GM21528 (cell line): ENCODE measurements around the gene SYNC.

Experiments used
- ATAC-seq: cut with Tn5 transposase; IDR thresholded peaks from one replicate; pipeline ENCODE4 v1.9.1; 2021; ENCODE audit warnings: mild to moderate bottlenecking, moderate library complexity; ENCODE audit not compliant: unreplicated experiment, low FRiP score

SYNC gene

GRCh38 chr1:32702599-32703478, at the start of gene SYNC:
SYNC (minus strand) TSS chr1:32702770; CDS start chr1:32702660, 110 bp downstream.
- ATAC-seq = no peak

- ATAC-seq = no peak
Observed at GRCh38 chr1:32749771-32750170, 47.2 kb upstream of the SYNC start.

DNA sequence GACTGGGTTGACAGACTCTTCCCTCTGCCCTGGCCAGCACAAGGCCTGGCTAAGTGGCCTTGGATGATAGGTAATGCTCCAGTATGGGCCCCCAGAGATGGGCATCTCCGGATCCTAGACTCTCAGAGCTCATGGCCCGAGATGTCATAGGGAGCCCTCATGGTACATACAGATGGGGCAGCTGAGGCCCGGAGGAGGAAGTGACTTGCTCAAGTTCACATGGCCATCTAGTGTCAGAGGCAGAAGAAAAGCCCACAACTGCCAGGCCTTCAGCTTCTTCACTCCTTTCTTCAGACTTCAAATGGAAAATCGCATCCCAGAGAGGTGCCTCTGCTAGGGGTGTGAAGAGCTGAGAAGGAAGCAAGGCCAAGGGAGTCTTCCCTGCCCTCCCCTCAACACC, 46.8 kb upstream of the SYNC start:
- no peak for ATAC-seq

DNA sequence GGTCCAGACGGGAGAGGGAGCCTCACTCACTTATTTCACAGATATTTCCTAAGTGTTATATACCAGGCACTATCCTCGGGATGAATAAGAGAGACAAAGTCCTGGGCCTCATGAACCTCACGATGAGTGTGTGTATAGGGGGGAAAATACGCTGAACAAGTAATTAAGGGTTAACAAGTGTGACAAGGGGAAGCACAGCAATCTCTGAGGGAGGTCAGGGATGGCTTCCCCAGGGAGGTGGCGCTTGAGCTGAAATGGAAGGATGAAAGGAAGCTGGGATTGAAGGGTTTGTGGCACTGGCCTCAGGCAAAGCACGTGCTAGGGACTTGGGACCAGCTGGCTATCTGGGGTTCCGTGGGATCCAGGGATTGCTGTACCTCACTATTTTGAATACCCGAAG, 46.4 kb upstream of the SYNC start:
- ATAC-seq = no peak

GRCh38 chr1:32748348-32748747, 45.8 kb upstream of the SYNC start:
- no peak for ATAC-seq

GRCh38 chr1:32746130-32746529, 43.6 kb upstream of the SYNC start:
- no peak for ATAC-seq

- no peak for ATAC-seq
Observed at GRCh38 chr1:32744071-32744425, 41.5 kb upstream of the SYNC start.

DNA sequence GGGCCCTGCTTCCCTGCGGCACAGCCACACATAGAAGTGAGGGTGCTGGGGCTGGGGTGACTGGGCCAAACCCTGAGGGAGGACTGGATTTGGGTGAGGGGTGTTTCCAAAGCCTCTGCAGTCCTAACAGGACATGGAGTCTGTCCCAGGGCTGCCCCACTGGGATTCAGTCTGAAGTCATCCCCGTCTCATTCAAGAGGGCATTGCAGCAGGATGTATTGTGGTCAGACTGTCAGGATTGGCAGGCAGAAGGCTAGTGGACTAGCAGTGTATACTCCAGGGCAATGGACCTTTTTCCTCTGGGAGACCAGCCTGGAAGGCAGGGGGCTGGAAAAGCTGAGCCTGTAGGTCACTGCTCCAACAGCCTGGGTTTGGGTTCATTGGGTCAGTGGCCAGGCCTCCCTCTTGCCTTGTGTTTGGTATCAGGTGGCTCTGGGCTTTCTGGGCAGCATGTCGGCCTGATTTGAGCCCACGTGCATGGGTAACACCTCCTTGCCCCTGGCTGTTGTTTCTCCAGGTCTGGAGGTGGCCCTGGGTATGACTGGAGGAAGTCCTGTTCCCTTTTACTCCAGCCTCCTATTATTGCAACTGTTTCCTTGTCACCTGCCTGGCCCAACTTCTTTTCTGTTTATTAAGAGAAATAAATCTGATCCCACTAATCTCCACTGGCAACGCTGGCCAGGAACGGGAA, 41.0 kb upstream of the SYNC start:
- no peak for ATAC-seq

DNA sequence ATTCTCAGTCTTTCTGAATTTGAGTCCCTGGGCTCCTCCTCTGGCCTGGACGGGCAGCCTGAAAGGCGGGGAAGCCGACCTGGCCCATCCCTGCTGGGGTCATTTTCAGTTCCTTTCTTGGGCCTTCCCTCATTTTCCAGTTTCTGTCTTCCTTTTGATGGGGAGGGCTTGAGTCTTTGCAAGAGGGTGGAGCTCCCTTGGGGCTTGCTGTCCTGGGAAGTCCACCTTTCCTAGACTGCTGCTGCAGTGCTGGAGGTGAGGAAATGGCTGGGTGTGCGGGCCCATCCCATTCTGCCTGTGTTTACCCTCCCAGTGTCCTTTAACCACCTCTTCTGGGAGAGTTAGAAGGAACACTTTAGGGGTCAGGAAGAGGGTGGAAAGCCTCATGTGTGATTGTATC, 40.4 kb upstream of the SYNC start:
- ATAC-seq = no peak

DNA sequence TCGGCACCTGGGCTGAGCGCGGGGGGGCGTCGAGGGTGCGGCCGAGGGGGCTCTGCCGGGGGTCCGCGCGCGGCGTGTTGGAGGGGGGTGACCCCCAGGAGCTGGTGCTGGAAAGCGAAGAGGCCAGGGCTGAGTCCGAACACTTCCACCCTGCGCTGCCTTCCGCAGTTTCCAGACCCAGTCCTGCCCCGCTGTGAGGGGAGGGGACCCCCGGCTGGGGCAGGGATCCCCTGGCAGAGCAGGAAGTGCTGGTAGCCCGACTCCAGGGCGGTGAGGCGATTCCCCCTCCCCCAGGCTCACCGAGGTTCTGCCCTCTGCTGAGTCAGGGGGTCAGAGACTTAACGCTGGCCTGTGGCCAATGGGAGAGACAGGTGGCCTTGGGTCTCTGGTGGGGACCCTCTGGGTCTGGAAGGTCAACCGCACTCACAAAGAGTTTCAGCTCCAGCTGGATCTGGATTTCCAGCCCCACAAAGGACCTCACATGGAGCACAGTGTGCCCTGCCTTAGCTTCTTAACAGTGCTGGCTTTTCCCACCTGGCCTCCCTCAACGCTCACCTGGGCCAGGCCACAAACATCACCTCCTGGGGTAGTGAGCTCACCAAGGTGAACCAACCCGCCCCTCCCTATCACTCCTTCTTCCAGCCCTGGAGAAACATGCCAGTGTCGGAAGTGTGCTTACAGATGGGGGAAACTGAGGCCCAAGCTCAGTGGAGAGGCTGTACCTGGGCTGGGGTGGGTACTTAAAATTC, 39.8 kb upstream of the SYNC start:
- no peak for ATAC-seq

GRCh38 chr1:32741413-32742198, 39.0 kb upstream of the SYNC start:
- ATAC-seq = no peak

GRCh38 chr1:32741059-32741412, 38.5 kb upstream of the SYNC start:
- ATAC-seq = no peak

DNA sequence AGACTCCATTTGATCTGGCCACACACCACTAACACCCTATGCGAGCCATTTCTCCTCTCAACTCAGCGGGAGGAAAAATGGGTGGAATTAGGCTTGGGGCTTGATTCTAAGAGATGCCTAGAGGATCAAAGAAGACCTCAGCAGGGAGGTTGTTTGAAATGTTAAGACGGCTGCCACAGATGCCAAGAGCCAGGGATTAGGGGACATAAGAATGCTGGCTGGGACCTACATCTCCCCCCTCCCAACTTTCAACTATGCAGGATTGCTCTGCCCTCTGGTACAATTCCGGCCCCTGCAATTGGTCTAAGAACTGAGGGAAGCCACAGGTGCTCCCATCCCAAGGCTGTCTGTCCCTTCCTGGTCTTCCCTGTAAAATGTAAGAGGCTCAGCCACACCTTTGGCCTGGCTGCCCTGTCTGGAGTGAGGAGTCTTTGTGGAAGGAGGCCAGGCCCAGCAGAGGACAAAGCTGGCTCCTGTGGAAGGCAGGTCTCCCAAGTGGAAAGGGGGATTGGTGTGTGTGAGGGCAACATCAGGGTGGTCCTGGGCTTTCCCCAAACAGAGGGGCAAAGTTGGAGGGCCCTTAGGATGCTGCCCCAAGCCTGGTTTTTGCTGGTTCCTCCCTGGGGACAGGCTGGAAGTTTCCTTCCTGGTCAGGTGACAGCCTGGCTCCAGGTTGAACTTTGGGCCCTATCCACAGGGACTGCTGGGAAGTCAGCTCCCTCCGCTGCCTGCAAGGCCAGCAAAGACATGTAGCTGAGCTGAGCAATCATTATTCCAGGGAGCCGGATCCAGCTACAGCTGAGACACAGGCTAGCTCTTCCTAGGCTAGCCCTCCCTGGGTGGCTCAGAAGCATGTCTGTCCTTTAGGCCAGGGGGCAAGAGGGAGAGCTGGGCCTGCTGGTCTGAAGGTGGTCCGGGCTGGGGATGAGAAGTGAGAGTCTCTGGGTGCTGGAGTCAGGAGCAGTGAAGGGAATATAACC, 34.5 kb upstream of the SYNC start:
- ATAC-seq = no peak

DNA sequence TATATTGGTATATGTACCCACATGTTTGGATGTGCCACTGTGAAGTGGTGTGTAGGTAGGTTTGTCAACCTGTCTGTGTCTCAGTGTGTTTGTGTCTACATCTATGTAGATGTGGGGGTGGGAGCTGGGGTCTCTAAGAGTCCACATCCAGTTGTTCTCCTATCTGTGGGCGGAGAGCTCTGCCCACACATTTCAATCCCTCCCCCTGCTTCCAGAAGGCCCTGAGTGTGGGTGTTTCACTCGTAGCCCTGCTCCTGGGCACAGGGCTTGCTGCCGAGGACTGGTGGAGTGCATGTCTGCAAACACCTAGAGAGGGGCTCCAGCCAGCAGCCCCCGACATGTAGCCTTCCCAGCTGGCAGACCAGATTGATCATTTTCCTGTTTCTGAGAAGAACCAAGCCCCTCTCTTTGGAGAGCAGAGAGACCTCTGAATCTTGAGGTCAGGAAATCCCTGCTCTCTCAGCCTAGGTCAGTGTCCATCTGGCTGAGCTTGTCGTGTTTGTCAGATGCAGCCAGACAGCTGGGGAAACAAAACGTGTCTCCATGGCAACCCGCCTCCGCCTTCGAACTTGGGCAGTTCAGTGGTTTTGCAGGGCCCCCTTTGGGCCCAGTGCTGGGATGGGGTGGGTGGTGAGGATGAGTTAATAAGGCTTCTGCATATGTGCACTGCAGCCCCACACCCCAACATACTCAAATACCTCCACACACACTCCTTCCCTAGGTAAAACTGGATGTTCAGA, 31.2 kb upstream of the SYNC start:
- ATAC-seq = no peak

DNA sequence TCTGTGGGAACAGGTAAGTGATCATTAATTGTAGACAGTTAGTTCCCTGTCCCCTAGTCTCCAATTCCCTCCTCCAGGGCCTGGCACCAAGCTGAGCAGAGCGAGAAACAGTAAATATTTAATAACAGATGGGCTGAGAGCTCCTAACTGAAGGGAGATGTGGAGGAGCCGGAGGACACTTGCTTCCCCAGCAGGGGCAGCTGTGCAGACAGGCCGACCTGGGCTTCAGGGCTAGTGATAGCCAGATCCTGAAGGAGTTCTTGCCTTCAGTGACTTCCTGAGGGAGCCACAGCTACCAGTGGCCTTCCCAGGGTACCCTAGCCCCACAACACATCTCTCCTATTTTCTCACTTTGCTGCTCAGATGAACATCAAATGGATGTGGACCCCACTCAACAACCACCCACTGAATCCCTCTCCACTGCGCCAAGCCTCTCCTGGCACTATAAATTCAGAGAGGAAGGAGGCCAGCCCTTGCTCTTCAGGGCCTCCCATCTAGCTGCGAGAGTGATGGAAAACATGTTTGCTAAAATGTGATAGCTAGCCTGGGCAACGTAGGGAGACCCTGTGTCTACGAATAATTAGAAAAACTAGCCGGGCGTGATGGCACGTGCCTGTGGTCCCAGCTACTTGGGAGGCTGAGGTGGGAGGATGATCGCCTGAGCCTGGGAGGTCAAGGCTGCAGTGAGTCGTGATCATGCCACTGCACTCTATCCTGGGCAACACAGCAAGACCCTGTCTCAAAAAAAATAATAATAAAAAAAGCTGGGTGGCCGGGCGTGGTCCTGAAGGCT, 26.9 kb upstream of the SYNC start:
- no peak for ATAC-seq

GRCh38 chr1:32728413-32729077, 26.0 kb upstream of the SYNC start:
- ATAC-seq = no peak

DNA sequence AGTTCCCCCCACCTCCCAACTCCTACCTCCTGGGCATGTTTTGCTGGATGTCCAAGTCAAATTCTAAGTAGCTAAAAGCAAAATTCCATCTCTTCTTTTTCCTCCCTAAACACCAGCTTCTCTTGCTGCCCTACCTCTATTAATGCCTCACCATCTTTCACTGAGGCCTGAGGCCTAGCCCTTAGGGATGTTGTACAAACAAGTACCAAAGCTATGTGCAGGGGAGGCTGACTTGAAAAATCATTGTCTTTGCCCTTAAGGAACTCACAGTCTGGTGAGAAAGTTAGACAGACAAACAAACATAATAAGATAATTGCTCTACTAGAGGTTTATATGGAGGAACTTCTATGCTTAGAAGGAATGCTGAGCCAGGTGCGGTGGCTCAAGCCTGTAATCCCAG, 25.3 kb upstream of the SYNC start:
- ATAC-seq = no peak

DNA sequence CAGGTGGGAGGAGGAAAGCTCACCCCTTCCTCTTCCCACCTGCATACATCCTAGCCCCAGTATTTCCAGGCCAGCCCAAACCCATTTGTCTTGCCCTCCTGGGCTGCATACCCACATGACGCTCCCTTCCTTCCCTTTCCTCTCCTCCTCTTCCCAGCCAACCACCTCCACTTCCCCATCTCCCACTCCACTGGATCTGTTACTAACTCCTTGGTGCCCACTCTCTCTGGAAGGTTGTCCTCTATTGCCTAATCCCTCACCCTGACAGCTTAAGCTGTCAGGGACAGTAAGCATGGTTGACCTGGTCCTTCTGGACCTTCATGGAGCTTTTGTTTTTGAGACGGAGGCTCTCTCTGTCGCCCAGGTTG, 23.0 kb upstream of the SYNC start:
- ATAC-seq = no peak
